Pulmonary artery endothelial cell (primary cell): Measurements from ENCODE around the gene RSKR. TPM values are rescaled to one million over a fixed set of nuclear protein-coding genes. Genes with fewer than 3 reads are reported as not detected.
"Not testable (repeated sequence)": the region's sequence is repeated elsewhere in the genome, so short reads cannot be mapped to it uniquely, and the experiment has no call there.

Source experiments
- DNase-seq: peaks from one replicate; pipeline ENCODE4 v3.0.0-alpha.2; 2011; ENCODE audit warnings: low read depth, low spot score
- total RNA-seq: library from RNA; depleted of rRNA; stranded (reverse); fragments of >200 nt; gene quantifications from 2 replicates; pipeline ENCODE4 v1.2.3, GENCODE V29; 2014

RSKR gene, protein sequence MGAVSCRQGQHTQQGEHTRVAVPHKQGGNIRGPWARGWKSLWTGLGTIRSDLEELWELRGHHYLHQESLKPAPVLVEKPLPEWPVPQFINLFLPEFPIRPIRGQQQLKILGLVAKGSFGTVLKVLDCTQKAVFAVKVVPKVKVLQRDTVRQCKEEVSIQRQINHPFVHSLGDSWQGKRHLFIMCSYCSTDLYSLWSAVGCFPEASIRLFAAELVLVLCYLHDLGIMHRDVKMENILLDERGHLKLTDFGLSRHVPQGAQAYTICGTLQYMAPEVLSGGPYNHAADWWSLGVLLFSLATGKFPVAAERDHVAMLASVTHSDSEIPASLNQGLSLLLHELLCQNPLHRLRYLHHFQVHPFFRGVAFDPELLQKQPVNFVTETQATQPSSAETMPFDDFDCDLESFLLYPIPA
- total RNA-seq = 3.4 and 5.5 TPM in 2 replicates

DNA sequence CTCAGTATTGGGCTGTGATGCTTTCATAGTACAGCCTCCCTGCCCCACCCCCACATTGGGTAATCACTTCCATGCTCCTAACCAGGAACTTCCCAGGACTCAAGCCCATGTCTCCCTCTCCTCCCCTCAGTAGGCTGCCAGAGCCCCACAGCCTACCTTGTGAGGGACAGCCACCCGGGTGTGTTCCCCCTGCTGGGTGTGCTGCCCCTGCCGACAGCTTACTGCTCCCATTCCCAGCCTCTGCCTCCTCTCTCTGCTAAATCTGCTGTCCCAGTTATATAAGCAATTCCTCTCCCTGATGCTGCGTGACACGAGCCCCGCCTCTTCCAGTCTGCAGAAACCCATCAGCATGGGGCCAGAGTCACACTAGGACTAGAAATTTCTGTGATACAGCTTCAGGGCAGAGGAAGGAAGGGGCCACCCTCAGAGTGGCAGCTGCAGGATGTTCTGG is at the start of gene RSKR:
RSKR (minus strand) TSS at position 255 of the 451 bp plus-strand sequence; CDS start at position 231, 24 bp downstream.
- no peak for DNase-seq

DNA sequence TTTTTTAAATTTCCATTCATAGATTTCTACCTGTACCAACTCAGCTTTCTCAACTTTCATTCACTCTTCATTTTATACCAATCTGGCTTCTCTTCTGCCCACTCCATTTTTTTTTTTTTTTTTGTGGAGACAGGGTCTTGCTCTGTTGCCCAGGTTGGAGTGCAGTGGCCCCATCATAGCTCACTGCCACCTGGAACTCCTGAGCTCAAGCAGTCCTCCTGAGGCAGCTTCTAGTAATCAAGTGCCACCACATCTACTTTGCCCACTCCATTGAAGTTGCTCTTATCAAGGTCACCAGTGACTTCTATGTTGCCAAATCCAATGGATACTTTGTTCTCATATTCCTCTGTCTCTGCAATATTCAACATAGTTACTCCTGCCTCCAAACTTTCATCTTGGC is 49.7 kb upstream of the RSKR start:
- no peak for DNase-seq

- DNase-seq = no peak
These were observed 48.5 kb upstream of the RSKR start for GRCh38 chr17:28662527-28662829.

DNA sequence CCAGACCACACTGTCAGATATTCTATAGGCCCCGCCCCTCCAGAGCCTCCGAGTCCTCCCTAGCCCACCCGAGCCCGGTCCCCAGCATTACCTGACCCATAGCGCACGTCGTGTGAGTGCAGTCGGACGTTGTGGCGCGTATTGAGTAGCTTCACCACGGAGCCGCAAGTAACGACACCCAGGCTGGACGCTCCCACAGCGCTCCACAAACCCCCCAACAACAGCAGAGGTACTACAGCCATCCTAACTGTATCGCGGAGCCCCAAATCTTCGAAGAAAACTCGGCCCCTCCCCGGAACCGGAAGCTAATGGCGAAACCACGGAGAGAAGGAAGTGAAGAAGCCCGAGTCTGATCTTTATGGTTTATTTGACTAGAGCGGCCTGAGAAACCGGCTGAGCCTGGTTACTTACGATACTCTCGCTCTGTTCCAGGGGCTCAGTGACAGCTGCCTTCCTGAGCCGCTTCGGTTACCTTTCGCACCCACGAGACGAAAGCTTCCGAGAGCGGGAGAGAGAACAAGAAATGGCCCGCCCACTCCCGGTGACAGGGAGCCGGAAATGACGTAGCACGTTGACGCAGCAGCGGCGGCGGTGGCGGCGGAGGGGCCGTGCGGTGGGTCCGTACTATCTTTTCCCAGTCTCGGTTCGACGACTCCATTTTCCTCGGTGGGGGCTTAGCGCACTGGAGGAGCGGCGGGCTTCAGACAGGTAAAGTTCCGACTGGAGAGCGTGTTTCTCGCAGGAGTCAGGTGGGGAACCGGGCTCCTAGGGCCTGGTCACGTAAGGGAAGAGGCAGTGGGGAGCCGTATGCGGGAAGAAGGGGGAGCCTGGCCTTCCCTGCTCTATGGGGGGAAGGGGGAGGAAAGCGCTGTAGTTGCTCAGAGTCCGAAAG is 47.9 kb upstream of the RSKR start, which contains the start of the genes SDF2 and SUPT6H:
SDF2 (minus strand) TSS at position 272 of the 892 bp plus-strand sequence; CDS start at position 242, 30 bp downstream.
SUPT6H (plus strand) TSS at position 571 of the 892 bp plus-strand sequence. CDS start 11,197 bp downstream, outside the sequence.
- peak; percentile 47 for DNase-seq

DNA sequence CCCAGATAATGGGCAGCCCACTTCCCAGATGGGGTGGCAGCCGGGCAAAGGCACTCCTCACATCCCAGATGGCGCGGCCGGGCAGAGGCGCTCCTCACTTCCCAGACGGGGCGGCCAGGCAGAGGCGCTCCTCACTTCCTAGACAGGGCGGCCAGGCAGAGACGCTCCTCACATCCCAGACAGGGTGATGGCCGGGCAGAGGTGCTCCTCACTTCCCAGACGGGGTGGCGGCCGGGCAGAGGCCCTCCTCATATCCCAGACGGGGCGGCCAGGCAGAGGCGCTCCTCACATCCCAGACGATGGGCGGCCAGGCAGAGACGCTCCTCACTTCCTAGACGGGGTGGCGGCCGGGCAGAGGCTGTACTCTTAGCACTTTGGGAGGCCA is 45.5 kb upstream of the RSKR start:
- not testable (repeated sequence) for DNase-seq

DNA sequence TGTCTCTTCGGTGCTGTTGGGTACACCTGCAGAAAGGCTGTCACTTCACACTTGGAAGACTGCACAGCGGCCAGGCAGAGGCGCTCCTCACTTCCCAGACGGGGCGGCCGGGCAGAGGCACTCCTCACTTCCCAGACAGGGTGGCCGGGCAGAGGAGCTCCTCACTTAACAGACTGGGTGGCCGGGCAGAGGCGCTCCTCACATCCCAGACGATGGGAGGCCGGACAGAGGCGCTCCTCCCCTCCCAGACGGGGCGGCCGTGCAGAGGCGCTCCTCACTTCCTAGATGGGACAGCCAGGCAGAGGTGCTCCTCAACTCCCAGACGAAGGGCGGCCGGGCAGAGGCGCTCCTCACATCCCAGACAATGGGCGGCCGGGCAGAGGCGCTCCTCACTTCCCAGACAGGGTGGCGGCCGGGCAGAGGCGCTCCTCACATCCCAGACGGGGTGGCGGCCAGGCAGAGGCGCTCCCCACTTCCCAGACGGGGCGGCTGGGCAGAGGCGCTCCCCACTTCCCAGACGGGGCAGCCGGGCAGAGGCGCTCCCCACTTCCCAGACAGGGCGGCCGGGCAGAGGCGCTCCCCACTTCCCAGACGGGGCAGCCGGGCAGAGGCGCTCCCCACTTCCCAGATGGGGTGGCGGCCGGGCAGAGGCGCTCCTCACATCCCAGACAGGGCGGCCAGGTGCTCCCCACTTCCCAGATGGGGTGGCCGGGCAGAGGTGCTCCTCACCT is 44.9 kb upstream of the RSKR start:
- not testable (repeated sequence) for DNase-seq

- DNase-seq = not testable (repeated sequence)
These were observed 44.4 kb upstream of the RSKR start for GRCh38 chr17:28658342-28658741.

GRCh38 chr17:28657756-28658155 is 43.8 kb upstream of the RSKR start:
- no peak for DNase-seq

- DNase-seq = no peak
These were observed 41.2 kb upstream of the RSKR start for GRCh38 chr17:28655160-28655559.

DNA sequence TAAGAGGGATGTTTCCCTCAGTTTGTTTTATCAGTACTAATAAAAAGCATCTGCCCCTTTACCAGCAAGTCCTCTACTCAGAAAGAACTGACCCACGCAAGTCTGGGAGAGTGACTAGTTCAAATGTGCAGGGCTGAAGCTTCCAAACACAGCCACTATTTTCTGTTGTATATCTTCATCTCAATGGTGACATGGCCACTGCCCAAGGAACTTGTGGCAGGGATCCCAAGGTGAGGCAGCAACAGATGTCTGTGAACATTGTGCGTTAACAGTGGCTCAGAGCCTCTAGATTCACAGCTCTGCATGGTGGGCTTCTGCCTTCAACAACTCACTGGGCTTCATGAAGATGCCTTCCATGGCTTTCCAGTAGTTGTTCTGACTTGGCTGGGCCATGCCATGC is 34.7 kb upstream of the RSKR start:
- no peak for DNase-seq

GRCh38 chr17:28646039-28646754 is 32.2 kb upstream of the RSKR start:
- DNase-seq = no peak

DNA sequence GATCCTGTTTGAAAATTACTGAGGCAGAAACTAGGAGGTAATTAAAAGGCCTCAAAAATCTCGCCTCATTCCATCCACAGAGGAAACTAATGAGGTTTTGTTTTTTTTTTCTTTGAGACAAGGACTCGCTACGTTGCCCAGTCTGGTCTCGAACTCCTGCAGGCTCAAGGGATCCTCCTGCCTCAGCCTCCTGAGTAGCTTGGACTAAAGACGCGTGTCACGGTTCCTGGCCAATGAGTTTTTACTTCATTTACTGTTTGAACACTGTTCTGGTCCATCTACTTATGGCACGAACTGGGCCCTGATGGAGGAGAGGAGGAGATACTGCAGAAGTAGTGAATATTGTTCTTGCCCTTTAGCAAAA is 31.6 kb upstream of the RSKR start:
- no peak for DNase-seq

DNA sequence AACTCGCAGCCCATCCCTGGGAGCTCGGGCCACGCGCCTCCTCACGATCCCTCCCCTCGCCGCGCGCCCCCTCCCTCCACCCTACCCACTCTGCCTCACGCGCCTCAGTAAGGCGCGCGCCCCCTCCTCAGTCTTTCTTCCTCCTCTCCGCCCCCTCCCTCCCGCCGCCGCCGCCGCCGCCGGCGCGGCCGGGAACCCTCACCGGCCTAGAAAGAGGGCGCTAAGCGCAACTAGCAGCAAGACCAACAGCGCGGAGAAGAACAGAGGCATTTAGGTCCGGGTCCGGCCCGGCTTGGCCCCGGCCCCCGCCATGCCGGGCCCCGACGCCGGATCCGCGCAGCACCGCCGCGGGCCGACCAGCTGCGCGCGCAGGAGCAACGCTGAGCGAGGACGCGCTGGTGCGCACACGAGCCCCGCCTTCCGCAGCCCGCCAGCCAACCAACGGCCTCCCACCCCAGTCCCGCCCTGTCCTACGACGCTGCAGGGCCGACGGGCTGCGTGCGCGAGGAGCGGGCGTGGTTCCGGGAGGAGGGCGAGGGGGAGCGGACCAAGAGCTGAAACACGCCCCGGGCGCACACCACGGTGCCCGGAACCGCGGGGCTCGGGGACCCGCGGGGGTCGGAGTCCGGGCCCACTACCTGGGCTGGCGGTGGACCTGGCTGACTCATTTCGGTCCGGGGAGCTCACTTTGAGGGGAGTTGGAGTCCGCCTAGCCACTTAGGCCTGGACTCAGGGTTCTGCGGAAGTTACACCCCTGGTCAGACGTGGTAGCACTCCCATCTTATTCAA is 31.0 kb upstream of the RSKR start, which contains the start of gene BLTP2:
BLTP2 (minus strand) TSS at position 372 of the 789 bp plus-strand sequence; CDS start at position 270, 102 bp downstream.
- peak; percentile 82 for DNase-seq

DNA sequence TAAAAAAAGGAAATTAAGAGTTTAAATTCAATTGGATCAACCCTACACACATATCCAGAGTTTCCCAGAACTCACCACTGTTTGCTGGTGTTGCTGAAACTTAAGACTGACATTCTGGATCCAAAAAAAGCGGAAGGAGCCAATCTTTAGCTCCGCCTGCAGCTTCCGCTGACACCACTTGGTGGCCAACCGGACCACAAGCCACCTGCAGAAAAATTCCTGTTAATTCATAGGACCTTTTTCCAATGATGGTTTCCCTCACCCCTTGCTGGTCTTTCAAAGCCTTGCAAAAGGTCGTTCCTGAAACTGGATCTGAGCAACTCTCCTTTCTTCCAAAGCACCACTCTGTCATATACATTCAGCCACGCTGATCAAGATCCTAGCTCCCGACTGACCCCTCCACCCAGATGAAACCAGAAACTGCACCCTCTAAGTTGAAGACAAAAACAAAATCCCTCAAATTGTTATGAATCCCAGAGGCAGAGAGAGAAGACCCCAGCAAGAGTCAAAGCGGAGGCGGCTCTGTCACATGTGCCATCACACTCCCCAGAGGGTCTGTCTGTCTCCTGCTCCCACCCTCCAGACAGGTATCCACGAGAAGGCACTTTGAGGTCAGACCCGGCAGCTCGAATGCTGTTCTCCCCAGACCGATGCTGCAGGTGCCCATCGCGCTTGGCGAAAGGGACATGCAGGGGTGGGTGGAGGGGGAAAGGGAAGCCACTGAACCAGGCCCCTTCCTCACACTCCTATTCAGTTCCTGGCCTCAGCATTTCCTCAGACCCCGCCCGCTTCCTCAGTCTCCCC is 30.2 kb upstream of the RSKR start:
- no peak for DNase-seq

DNA sequence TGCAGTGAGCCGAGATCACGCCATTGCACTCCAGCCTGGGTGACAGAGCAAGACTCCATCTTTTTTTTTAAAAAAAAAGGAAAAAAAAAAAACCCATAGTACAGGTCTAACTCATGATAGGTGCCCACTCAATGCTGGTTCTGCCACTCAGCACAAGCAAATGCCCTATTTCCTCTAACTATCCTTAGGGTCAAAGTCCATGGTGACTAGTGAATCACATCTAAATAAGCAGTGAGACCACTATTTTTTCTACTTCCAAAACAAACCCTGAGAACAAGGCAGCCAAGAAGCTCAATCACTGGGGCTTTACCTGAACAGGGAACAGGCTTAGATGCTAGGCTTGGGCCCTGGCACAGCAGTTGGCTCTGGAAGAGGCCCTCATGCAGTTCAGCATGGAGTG is 27.6 kb upstream of the RSKR start:
- DNase-seq = no peak

GRCh38 chr17:28635506-28635905 is 21.5 kb upstream of the RSKR start:
- no peak for DNase-seq

DNA sequence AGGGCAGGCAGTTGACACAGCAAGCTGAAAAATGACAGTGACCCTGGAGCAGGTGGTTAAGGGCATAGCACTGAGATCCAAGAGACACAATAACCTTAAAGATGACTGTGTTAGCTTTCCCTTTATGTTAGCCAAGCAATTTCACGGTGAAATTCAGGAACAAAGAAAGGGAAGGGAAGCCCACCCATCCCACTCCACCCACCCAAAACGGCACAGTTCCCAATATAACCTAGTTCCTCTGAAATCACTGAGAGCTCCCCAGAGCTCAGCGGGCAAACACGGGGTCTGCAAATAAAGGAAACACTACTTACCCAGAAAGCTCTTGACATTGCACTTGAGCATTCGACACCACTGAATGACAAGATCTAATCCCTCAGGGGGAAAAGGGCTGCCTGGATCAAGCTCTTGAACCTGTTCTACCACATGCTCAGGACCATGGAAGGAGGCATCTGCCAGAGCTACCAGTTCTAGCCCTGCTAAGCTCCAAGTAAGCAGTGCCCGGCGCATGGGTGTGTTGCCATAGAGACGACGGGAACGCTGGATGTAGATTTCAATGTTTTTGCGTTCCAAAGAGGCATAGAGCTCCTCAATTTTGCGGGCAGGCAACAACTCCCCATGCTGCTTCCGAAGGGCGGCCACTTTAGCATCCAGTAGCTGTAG is 20.4 kb upstream of the RSKR start:
- DNase-seq = no peak

DNA sequence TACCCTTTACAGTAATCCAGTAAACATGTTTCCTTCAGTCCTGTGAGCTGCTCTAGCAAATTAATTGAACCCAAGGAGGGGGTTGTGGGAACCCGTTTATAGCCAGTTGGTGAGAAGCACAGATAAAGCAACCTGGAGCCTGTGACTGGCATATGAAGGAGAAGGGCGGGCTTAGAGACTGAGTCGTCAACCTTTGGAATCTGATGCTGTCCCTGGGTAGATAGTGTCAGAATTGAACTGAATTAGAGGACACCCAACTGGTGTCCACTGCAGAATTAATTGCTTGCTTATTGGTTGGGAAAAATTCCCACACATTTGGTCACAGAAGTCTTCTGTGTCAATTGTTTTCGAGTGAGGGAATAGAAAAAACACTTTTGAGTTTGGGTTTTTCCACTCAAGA is 12.8 kb upstream of the RSKR start:
- DNase-seq = no peak

GRCh38 chr17:28624148-28624547 is 10.2 kb upstream of the RSKR start:
- no peak for DNase-seq
